ENCODE data around the gene RRAGC.

The RRAGC gene

GRCh38 chr1:38831731-38832369, 27.7 kb downstream of the RRAGC start:
- Histone ChIP-seq H3K36me3 (ENCODE audit: control insufficient read depth, insufficient read depth, low read length) (no peaks in the 10 kb centered on the region), H3K9ac (no peak overlapping the region), H3K4me1 (no peaks in the 10 kb centered on the region), H3K27me3 (ENCODE audit: control insufficient read depth, insufficient read depth, low read length) (no peaks in the 10 kb centered on the region), H2AFZ (no peak overlapping the region), H3K79me2 (no peaks in the 10 kb centered on the region), H3K4me3 (ENCODE audit: low read depth, low read length) (no peak overlapping the region), H3K4me2 (ENCODE audit: low read length) (no peak overlapping the region), H3K27ac (no peak overlapping the region), H3K9me3 (ENCODE audit: control insufficient read depth, low read length) (no peaks in the 10 kb centered on the region)
- no peak for TF ChIP-seq CTCF (IDR thresholded peaks at IDR 0.05)

GRCh38 chr1:38829368-38829767, 30.2 kb downstream of the RRAGC start:
- Histone ChIP-seq H3K79me2 (no peaks in the 10 kb centered on the region), H3K4me3 (ENCODE audit: low read depth, low read length) (no peak overlapping the region)
- TF ChIP-seq CTCF (IDR thresholded peaks at IDR 0.05) = no peak

GRCh38 chr1:38827318-38827717, 32.3 kb downstream of the RRAGC start:
- H3K4me1 ChIP-seq = no peaks in the 10 kb centered on the region
- H3K9me3 ChIP-seq (ENCODE audit: control insufficient read depth, low read length) = no peaks in the 10 kb centered on the region
- TF ChIP-seq CTCF (IDR thresholded peaks at IDR 0.05) = no peak
- H3K79me2 ChIP-seq = no peaks in the 10 kb centered on the region
- no peak overlapping the region for H3K4me2 ChIP-seq (ENCODE audit: low read length)
- H3K36me3 ChIP-seq (ENCODE audit: control insufficient read depth, insufficient read depth, low read length) = no peaks in the 10 kb centered on the region
- no peak overlapping the region for H3K27ac ChIP-seq
- H3K27me3 ChIP-seq (ENCODE audit: control insufficient read depth, insufficient read depth, low read length) = no peaks in the 10 kb centered on the region
- no peak overlapping the region for H3K9ac ChIP-seq
- H3K4me3 ChIP-seq (ENCODE audit: low read depth, low read length) = no peak overlapping the region
- no peak overlapping the region for H2AFZ ChIP-seq

More at GRCh38 chr1:38829368-38829767, 30.2 kb downstream of the RRAGC start:
- H3K4me1 ChIP-seq = no peaks in the 10 kb centered on the region
- H2AFZ ChIP-seq = no peak overlapping the region
- no peaks in the 10 kb centered on the region for H3K36me3 ChIP-seq (ENCODE audit: control insufficient read depth, insufficient read depth, low read length)
- H3K9me3 ChIP-seq (ENCODE audit: control insufficient read depth, low read length) = no peaks in the 10 kb centered on the region
- H3K4me2 ChIP-seq (ENCODE audit: low read length) = no peak overlapping the region
- H3K9ac ChIP-seq = no peak overlapping the region
- H3K27me3 ChIP-seq (ENCODE audit: control insufficient read depth, insufficient read depth, low read length) = no peaks in the 10 kb centered on the region
- H3K27ac ChIP-seq = no peak overlapping the region

GRCh38 chr1:38826886-38827285, 32.7 kb downstream of the RRAGC start:
- Histone ChIP-seq H3K4me2 (ENCODE audit: low read length) (no peak overlapping the region), H3K4me1 (no peaks in the 10 kb centered on the region), H3K4me3 (ENCODE audit: low read depth, low read length) (no peak overlapping the region), H2AFZ (no peak overlapping the region), H3K27ac (no peak overlapping the region), H3K9ac (no peak overlapping the region), H3K9me3 (ENCODE audit: control insufficient read depth, low read length) (no peaks in the 10 kb centered on the region), H3K27me3 (ENCODE audit: control insufficient read depth, insufficient read depth, low read length) (no peaks in the 10 kb centered on the region), H3K79me2 (no peaks in the 10 kb centered on the region), H3K36me3 (ENCODE audit: control insufficient read depth, insufficient read depth, low read length) (no peaks in the 10 kb centered on the region)
- TF ChIP-seq CTCF (IDR thresholded peaks at IDR 0.05) = no peak

- H3K4me2 ChIP-seq (ENCODE audit: low read length) = no peak overlapping the region
- H3K4me1 ChIP-seq = no peaks in the 10 kb centered on the region
- H3K9ac ChIP-seq = no peak overlapping the region
Measured at GRCh38 chr1:38826262-38826661, 33.3 kb downstream of the RRAGC start.

More at GRCh38 chr1:38826262-38826661, 33.3 kb downstream of the RRAGC start:
- no peaks in the 10 kb centered on the region for H3K9me3 ChIP-seq (ENCODE audit: control insufficient read depth, low read length)
- H3K36me3 ChIP-seq (ENCODE audit: control insufficient read depth, insufficient read depth, low read length) = no peaks in the 10 kb centered on the region
- TF ChIP-seq CTCF (IDR thresholded peaks at IDR 0.05) = no peak
- H3K79me2 ChIP-seq = no peaks in the 10 kb centered on the region
- H2AFZ ChIP-seq = no peak overlapping the region
- H3K4me3 ChIP-seq (ENCODE audit: low read depth, low read length) = no peak overlapping the region
- no peaks in the 10 kb centered on the region for H3K27me3 ChIP-seq (ENCODE audit: control insufficient read depth, insufficient read depth, low read length)
- H3K27ac ChIP-seq = no peak overlapping the region

All from parathyroid adenoma (tissue), 2 donors.